HepG2 (cell line): ENCODE results near the gene TNFSF10. TPM values are rescaled to one million over a fixed set of nuclear protein-coding genes. Genes with fewer than 3 reads are reported as not detected.

Experiments
- CC2D1A ChIP-seq: sonication (generic); formaldehyde crosslinking; IDR thresholded peaks from 2 replicates; pipeline ENCODE4 v1.8.1; 2023; ENCODE audit warnings: mild to moderate bottlenecking, missing genetic modification reagents
- GTF3A ChIP-seq: sonication (generic); formaldehyde crosslinking; conservative IDR thresholded peaks from 2 replicates; pipeline ENCODE4 v1.4.0; 2020; ENCODE audit warnings: mild to moderate bottlenecking, missing genetic modification reagents
- HNF1B ChIP-seq: sonication (generic); formaldehyde crosslinking; IDR thresholded peaks from 2 replicates; pipeline ENCODE4 v1.5.1; 2020; ENCODE audit warnings: mild to moderate bottlenecking, moderate library complexity, missing genetic modification reagents
- PRDM4 ChIP-seq: sonication (generic); formaldehyde crosslinking; IDR thresholded peaks from 2 replicates; pipeline ENCODE4 v1.9.0; 2021; ENCODE audit warnings: missing genetic modification reagents, borderline replicate concordance
- SMYD3 ChIP-seq: sonication (generic); formaldehyde crosslinking; IDR thresholded peaks from 2 replicates; pipeline ENCODE4 v1.8.1; 2023; ENCODE audit warnings: mild to moderate bottlenecking, missing genetic modification reagents
- TEAD3 ChIP-seq: optimal IDR thresholded peaks from 2 replicates; pipeline ENCODE3; 2016; ENCODE audit warnings: borderline replicate concordance
- TOPORS ChIP-seq: sonication (generic); formaldehyde crosslinking; IDR thresholded peaks from 2 replicates; pipeline ENCODE4 v1.8.0; 2023; ENCODE audit warnings: mild to moderate bottlenecking, missing genetic modification reagents
- ZNF790 ChIP-seq: sonication (generic); formaldehyde crosslinking; IDR thresholded peaks from 2 replicates; pipeline ENCODE4 v1.8.0; 2022; ENCODE audit warnings: missing genetic modification reagents, mild to moderate bottlenecking, borderline replicate concordance
- polyA plus RNA-seq, 8 experiments: library from polyadenylated mRNA; depleted of rRNA in 3 of 8; stranded (reverse) in 7 of 8; unstranded in 1 of 8; fragments of >200 nt; fragmentation: Illumina TruSeq in 4 of 8; extraction: Trizol in 4 of 8; gene quantifications; 2 replicates each; pipeline versions ENCODE4 v1.2.1 to v1.2.3, GENCODE V29; 2011 to 2016; ENCODE audit warnings: low read depth in 4 of 8, missing spikeins in 1 of 8, mixed read lengths in 1 of 8; ENCODE audit not compliant: insufficient read depth in 1 of 8
- total RNA-seq, 5 experiments: library from RNA; depleted of rRNA; stranded (reverse); fragments of >200 nt; fragmentation: Illumina TruSeq; extraction: Trizol; gene quantifications; 2 replicates each; pipeline ENCODE4 v1.2.3, GENCODE V29; 2016; ENCODE audit warnings: low read depth in 1 of 5
- TF ChIP-seq, protein P1 (sequence below): sonication (generic); formaldehyde crosslinking; IDR thresholded peaks from 2 replicates; pipeline ENCODE4 v1.5.1; 2020; ENCODE audit warnings: mild to moderate bottlenecking, missing genetic modification reagents
- TF ChIP-seq, protein P2 (sequence below): sonication (generic); formaldehyde crosslinking; IDR thresholded peaks from 2 replicates; pipeline ENCODE4 v1.5.0; 2020; ENCODE audit warnings: mild to moderate bottlenecking, missing genetic modification reagents, borderline replicate concordance

The TNFSF10 gene
- total and polyA plus RNA-seq, 2 of the 13 experiments (the other 11 are each of a cell fraction or from before 2014, with no cell fraction given) = 8.4 to 9.9 TPM

GRCh38 chr3:172516318-172517214, 6.7 kb downstream of the TNFSF10 start (continued):
- peak; percentile 58; the same call in 1 of the 2 replicates for TF ChIP-seq HNF1B
- TF ChIP-seq ZNF790 = no peak
- no peak; the same call in 1 of the 2 replicates for TF ChIP-seq TOPORS (CRISPR knock-in tag)
- no peak for TF ChIP-seq PRDM4 (CRISPR knock-in tag)
- TF ChIP-seq, protein P1, sequence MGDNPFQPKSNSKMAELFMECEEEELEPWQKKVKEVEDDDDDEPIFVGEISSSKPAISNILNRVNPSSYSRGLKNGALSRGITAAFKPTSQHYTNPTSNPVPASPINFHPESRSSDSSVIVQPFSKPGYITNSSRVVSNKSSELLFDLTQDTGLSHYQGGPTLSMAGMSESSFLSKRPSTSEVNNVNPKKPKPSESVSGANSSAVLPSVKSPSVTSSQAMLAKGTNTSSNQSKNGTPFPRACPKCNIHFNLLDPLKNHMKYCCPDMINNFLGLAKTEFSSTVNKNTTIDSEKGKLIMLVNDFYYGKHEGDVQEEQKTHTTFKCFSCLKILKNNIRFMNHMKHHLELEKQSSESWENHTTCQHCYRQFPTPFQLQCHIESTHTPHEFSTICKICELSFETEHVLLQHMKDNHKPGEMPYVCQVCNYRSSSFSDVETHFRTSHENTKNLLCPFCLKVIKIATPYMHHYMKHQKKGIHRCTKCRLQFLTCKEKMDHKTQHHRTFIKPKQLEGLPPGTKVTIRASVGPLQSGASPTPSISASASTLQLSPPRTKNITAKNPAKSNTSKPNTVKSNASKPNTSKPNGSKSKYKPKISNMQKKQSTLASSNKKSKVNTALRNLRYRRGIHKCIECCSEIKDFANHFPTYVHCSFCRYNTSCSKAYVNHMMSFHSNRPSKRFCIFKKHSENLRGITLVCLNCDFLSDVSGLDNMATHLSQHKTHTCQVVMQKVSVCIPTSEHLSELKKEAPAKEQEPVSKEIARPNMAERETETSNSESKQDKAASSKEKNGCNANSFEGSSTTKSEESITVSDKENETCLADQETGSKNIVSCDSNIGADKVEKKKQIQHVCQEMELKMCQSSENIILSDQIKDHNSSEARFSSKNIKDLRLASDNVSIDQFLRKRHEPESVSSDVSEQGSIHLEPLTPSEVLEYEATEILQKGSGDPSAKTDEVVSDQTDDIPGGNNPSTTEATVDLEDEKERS (CRISPR knock-in tag) = no peak
- TF ChIP-seq, protein P2, sequence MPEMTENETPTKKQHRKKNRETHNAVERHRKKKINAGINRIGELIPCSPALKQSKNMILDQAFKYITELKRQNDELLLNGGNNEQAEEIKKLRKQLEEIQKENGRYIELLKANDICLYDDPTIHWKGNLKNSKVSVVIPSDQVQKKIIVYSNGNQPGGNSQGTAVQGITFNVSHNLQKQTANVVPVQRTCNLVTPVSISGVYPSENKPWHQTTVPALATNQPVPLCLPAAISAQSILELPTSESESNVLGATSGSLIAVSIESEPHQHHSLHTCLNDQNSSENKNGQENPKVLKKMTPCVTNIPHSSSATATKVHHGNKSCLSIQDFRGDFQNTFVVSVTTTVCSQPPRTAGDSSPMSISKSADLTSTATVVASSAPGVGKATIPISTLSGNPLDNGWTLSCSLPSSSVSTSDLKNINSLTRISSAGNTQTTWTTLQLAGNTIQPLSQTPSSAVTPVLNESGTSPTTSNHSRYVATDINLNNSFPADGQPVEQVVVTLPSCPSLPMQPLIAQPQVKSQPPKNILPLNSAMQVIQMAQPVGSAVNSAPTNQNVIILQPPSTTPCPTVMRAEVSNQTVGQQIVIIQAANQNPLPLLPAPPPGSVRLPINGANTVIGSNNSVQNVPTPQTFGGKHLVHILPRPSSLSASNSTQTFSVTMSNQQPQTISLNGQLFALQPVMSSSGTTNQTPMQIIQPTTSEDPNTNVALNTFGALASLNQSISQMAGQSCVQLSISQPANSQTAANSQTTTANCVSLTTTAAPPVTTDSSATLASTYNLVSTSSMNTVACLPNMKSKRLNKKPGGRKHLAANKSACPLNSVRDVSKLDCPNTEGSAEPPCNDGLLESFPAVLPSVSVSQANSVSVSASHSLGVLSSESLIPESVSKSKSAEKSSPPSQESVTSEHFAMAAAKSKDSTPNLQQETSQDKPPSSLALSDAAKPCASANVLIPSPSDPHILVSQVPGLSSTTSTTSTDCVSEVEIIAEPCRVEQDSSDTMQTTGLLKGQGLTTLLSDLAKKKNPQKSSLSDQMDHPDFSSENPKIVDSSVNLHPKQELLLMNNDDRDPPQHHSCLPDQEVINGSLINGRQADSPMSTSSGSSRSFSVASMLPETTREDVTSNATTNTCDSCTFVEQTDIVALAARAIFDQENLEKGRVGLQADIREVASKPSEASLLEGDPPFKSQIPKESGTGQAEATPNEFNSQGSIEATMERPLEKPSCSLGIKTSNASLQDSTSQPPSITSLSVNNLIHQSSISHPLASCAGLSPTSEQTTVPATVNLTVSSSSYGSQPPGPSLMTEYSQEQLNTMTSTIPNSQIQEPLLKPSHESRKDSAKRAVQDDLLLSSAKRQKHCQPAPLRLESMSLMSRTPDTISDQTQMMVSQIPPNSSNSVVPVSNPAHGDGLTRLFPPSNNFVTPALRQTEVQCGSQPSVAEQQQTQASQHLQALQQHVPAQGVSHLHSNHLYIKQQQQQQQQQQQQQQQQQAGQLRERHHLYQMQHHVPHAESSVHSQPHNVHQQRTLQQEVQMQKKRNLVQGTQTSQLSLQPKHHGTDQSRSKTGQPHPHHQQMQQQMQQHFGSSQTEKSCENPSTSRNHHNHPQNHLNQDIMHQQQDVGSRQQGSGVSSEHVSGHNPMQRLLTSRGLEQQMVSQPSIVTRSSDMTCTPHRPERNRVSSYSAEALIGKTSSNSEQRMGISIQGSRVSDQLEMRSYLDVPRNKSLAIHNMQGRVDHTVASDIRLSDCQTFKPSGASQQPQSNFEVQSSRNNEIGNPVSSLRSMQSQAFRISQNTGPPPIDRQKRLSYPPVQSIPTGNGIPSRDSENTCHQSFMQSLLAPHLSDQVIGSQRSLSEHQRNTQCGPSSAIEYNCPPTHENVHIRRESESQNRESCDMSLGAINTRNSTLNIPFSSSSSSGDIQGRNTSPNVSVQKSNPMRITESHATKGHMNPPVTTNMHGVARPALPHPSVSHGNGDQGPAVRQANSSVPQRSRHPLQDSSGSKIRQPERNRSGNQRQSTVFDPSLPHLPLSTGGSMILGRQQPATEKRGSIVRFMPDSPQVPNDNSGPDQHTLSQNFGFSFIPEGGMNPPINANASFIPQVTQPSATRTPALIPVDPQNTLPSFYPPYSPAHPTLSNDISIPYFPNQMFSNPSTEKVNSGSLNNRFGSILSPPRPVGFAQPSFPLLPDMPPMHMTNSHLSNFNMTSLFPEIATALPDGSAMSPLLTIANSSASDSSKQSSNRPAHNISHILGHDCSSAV (CRISPR knock-in tag) = no peak
- no peak for TF ChIP-seq CC2D1A (CRISPR knock-in tag)
- no peak for TF ChIP-seq GTF3A (CRISPR knock-in tag)
- peak; percentile 35 for TF ChIP-seq TEAD3 (CRISPR knock-in tag)
- no peak for TF ChIP-seq SMYD3 (CRISPR knock-in tag)
